Measurements from ENCODE around the gene LDHAL6B.
"Not testable (repeated sequence)": the region's sequence is repeated elsewhere in the genome, so short reads cannot be mapped to it uniquely, and the experiment has no call there.

Gene LDHAL6B

GRCh38 chr15:59206623-59207183, at the start of gene LDHAL6B:
Gene LDHAL6B (plus strand): TSS chr15:59206843. CDS start chr15:59206941, 98 bp downstream.
- no peak for DNase-seq

- no peak for DNase-seq
Observed at GRCh38 chr15:59157396-59157795, 49.2 kb upstream of the LDHAL6B start.

GRCh38 chr15:59157840-59158700, 48.6 kb upstream of the LDHAL6B start:
- DNase-seq: no peak

- DNase-seq: no peak
Observed at GRCh38 chr15:59158701-59159034, 48.0 kb upstream of the LDHAL6B start.

GRCh38 chr15:59159210-59159609, 47.4 kb upstream of the LDHAL6B start:
- DNase-seq: no peak

- no peak for DNase-seq
Observed at GRCh38 chr15:59160880-59161593, 45.6 kb upstream of the LDHAL6B start.

GRCh38 chr15:59162080-59162479, 44.6 kb upstream of the LDHAL6B start:
- not testable (repeated sequence) for DNase-seq

GRCh38 chr15:59165726-59166125, 40.9 kb upstream of the LDHAL6B start:
- no peak for DNase-seq

GRCh38 chr15:59166166-59166565, 40.5 kb upstream of the LDHAL6B start:
- DNase-seq: no peak

- DNase-seq: no peak
Observed at GRCh38 chr15:59166601-59167265, 39.9 kb upstream of the LDHAL6B start.

- DNase-seq: no peak
Observed at GRCh38 chr15:59168536-59168935, 38.1 kb upstream of the LDHAL6B start.

- DNase-seq: no peak
Observed at GRCh38 chr15:59169251-59169708, 37.4 kb upstream of the LDHAL6B start.

- DNase-seq: no peak
Observed at GRCh38 chr15:59170295-59171066, 36.2 kb upstream of the LDHAL6B start.

- no peak for DNase-seq
Observed at GRCh38 chr15:59171067-59171397, 35.6 kb upstream of the LDHAL6B start.

GRCh38 chr15:59172289-59172901, 34.2 kb upstream of the LDHAL6B start:
- no peak for DNase-seq

- no peak for DNase-seq
Observed at GRCh38 chr15:59173194-59173593, 33.4 kb upstream of the LDHAL6B start.

GRCh38 chr15:59174151-59174834, 32.4 kb upstream of the LDHAL6B start:
- no peak for DNase-seq

GRCh38 chr15:59174835-59175831, 31.5 kb upstream of the LDHAL6B start:
- DNase-seq: peak; percentile 12 to 51

- DNase-seq: peak in 1 of 2 experiments; percentile 15
Observed at GRCh38 chr15:59176653-59177316, 29.9 kb upstream of the LDHAL6B start.

GRCh38 chr15:59177317-59177660, 29.4 kb upstream of the LDHAL6B start:
- no peak for DNase-seq

Data from AML-193 (cell line).